ENCODE measurements around the gene DHRS13. TPM values are rescaled to one million over a fixed set of nuclear protein-coding genes. Genes with fewer than 3 reads are reported as not detected.

The DHRS13 gene
- total and polyA plus RNA-seq, 2 donors (not counting 1 experiment from before 2014, with no cell fraction given) = 11.9 to 28.1 TPM

DNA sequence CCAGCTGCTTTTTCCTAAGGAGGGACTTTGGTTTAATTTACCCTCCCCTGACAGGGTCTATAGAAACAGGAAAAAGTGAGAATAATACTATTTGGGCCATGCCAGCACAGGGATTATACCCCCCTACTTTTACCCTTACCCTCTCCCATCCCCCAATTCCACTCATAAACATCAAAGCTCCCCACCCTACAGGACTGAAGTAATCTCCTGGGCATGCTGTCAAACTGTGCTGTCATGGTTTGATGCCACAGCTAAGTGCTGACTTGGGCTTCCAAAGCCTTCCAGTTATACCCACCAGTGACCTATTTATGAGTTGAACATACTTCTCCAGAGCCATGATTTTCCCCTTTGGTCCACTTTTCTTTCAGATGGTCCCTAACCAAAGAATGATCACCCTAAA is 35.7 kb upstream of the DHRS13 start:
- intact Hi-C loops (cut with micrococcal nuclease) = no loop called here
- Histone ChIP-seq H3K9me3 (ENCODE audit: control extremely low read depth in 1 of 3, control insufficient read depth in 2 of 3, insufficient read depth in 1 of 3, low read length in 2 of 3) (no peaks in the 10 kb centered on the region), H3K27me3 (replicated peaks in 1 of 4; ENCODE audit: control extremely low read depth in 1 of 4, control insufficient read depth in 3 of 4, insufficient read depth in 4 of 4, low read length in 3 of 4) (no peaks in the 10 kb centered on the region), H4K20me1 (ENCODE audit: control insufficient read depth, insufficient read depth, low read length, poor library complexity, severe bottlenecking) (peaks cover 92% of the 10 kb centered on the region), H3K9ac (ENCODE audit: low read length) (no peak overlapping the region), H3K4me3 (ENCODE audit: control extremely low read depth in 1 of 5, extremely low read depth in 1 of 5, insufficient read depth in 1 of 5, low read depth in 2 of 5, low read length in 4 of 5) (no peak overlapping the region), H3K79me2 (ENCODE audit: control insufficient read depth, insufficient read depth, low read length) (peaks cover 100% of the 10 kb centered on the region), H3K36me3 (replicated peaks in 1 of 2; ENCODE audit: control extremely low read depth in 1 of 2, control insufficient read depth in 1 of 2, extremely low read depth in 1 of 2, insufficient read depth in 2 of 2, low read length in 1 of 2) (peaks cover 0 to 18% of the 10 kb centered on the region in 2 experiments), H3K4me2 (replicated peaks; ENCODE audit: low read depth, low read length, poor library complexity, severe bottlenecking) (no peak overlapping the region), H3K27ac (ENCODE audit: low read length in 2 of 2) (no peak overlapping the region), H3K4me1 (ENCODE audit: control insufficient read depth in 2 of 2, insufficient read depth in 2 of 2, low read length in 2 of 2) (peaks cover 27 to 35% of the 10 kb centered on the region in 2 donors), H2AFZ (ENCODE audit: insufficient read depth, low read depth, low read length, poor library complexity, severe bottlenecking) (no peak overlapping the region)
- ATAC-seq (ENCODE audit: low read depth) = no peak
- Mint-ChIP-seq H3K27ac (no peak overlapping the region), H3K4me3 (no peak overlapping the region), H3K27me3 (no peaks in the 10 kb centered on the region), H3K4me1 (peaks cover 75% of the 10 kb centered on the region), H3K9me3 (ENCODE audit: insufficient read depth) (no peaks in the 10 kb centered on the region)
- ChIA-PET POLR2A (no interaction called here), CTCF (interaction anchor here (1.4 to 2.0 kb wide), 2 partner anchors 22 to 179 kb away, joined by 3 to 9 read pairs; no protein-coding TSS in a partner anchor)
- no peak for DNase-seq
- no peak for TF ChIP-seq EZH2 (IDR thresholded peaks at IDR 0.05; ENCODE audit: borderline replicate concordance, insufficient read depth, low read depth, low read length, poor library complexity, severe bottlenecking)

GRCh38 chr17:28937044-28937729 is 34.3 kb upstream of the DHRS13 start:
- Histone ChIP-seq H2AFZ (ENCODE audit: insufficient read depth, low read depth, low read length, poor library complexity, severe bottlenecking) (no peak overlapping the region), H3K36me3 (replicated peaks in 1 of 2; ENCODE audit: control extremely low read depth in 1 of 2, control insufficient read depth in 1 of 2, extremely low read depth in 1 of 2, insufficient read depth in 2 of 2, low read length in 1 of 2) (peaks cover 2 to 20% of the 10 kb centered on the region in 2 experiments), H3K27me3 (replicated peaks in 1 of 4; ENCODE audit: control extremely low read depth in 1 of 4, control insufficient read depth in 3 of 4, insufficient read depth in 4 of 4, low read length in 3 of 4) (no peaks in the 10 kb centered on the region), H3K9me3 (ENCODE audit: control extremely low read depth in 1 of 3, control insufficient read depth in 2 of 3, insufficient read depth in 1 of 3, low read length in 2 of 3) (no peaks in the 10 kb centered on the region), H3K4me1 (ENCODE audit: control insufficient read depth in 2 of 2, insufficient read depth in 2 of 2, low read length in 2 of 2) (peaks cover 27 to 35% of the 10 kb centered on the region in 2 donors), H3K79me2 (ENCODE audit: control insufficient read depth, insufficient read depth, low read length) (peaks cover 100% of the 10 kb centered on the region), H3K27ac (ENCODE audit: low read length in 2 of 2) (peak overlapping the region in 1 of 2 donors; percentile 27), H3K4me3 (ENCODE audit: control extremely low read depth in 1 of 5, extremely low read depth in 1 of 5, insufficient read depth in 1 of 5, low read depth in 2 of 5, low read length in 4 of 5) (no peak overlapping the region), H4K20me1 (ENCODE audit: control insufficient read depth, insufficient read depth, low read length, poor library complexity, severe bottlenecking) (peaks cover 94% of the 10 kb centered on the region), H3K4me2 (replicated peaks; ENCODE audit: low read depth, low read length, poor library complexity, severe bottlenecking) (no peak overlapping the region), H3K9ac (ENCODE audit: low read length) (no peak overlapping the region)
- intact Hi-C loops (cut with micrococcal nuclease) = no loop called here
- no peaks in the 10 kb centered on the region for H3K27me3 Mint-ChIP-seq
- peaks cover 75% of the 10 kb centered on the region for H3K4me1 Mint-ChIP-seq
- POLR2A ChIA-PET = no interaction called here
- 86% methylated on average over 4 of the region's 5 CpGs for WGBS (ENCODE audit: insufficient coverage)
- CTCF ChIA-PET = interaction anchor here (1.3 to 2.0 kb wide), 4 partner anchors 10 to 180 kb away, joined by 3 to 10 read pairs (median 6); no protein-coding TSS in a partner anchor
- ATAC-seq (ENCODE audit: low read depth) = no peak
- no peak for DNase-seq
- H3K9me3 Mint-ChIP-seq (ENCODE audit: insufficient read depth) = no peaks in the 10 kb centered on the region
- no peak for TF ChIP-seq EZH2 (IDR thresholded peaks at IDR 0.05; ENCODE audit: borderline replicate concordance, insufficient read depth, low read depth, low read length, poor library complexity, severe bottlenecking)
- TF ChIP-seq, protein P1, sequence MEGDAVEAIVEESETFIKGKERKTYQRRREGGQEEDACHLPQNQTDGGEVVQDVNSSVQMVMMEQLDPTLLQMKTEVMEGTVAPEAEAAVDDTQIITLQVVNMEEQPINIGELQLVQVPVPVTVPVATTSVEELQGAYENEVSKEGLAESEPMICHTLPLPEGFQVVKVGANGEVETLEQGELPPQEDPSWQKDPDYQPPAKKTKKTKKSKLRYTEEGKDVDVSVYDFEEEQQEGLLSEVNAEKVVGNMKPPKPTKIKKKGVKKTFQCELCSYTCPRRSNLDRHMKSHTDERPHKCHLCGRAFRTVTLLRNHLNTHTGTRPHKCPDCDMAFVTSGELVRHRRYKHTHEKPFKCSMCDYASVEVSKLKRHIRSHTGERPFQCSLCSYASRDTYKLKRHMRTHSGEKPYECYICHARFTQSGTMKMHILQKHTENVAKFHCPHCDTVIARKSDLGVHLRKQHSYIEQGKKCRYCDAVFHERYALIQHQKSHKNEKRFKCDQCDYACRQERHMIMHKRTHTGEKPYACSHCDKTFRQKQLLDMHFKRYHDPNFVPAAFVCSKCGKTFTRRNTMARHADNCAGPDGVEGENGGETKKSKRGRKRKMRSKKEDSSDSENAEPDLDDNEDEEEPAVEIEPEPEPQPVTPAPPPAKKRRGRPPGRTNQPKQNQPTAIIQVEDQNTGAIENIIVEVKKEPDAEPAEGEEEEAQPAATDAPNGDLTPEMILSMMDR (IDR thresholded peaks at IDR 0.05) = no peak
- H3K27ac Mint-ChIP-seq = no peak overlapping the region
- no peak overlapping the region for H3K4me3 Mint-ChIP-seq
